Hindlimb muscle (tissue), 1 donor: Measurements from ENCODE around the gene ABCC8. TPM values are rescaled to one million over a fixed set of nuclear protein-coding genes. Genes with fewer than 3 reads are reported as not detected.
"Not testable (repeated sequence)": the region's sequence is repeated elsewhere in the genome, so short reads cannot be mapped to it uniquely, and the experiment has no call there.

ENCODE experiments used
- DNase-seq: peaks from one replicate; pipeline ENCODE4 v3.0.0-alpha.2; 2013
- polyA plus RNA-seq: library from polyadenylated mRNA; unstranded; fragments of 120-200 nt; gene quantifications from one replicate; pipeline ENCODE4 v1.2.1, GENCODE V29; 2013; ENCODE audit not compliant: insufficient read length

ABCC8 gene
- polyA plus RNA-seq, 1 donor = 3.5 TPM

DNA sequence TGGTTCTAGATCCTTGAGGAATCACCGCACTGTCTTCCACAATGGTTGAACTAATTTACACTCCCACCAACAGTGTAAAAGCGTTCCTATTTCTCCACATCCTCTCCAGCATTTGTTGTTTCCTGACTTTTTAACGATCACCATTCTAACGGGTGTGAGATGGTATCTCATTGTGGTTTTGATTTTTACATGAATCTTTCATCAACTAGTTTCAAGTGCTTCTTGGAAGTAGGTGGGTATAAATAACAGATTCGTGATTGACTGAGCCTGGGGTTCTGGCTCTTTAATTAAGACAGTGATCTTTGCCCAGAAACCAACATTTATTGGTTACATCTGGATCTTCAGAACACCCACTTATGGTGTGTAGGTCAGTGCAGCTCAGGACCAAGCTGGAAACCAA, 50.4 kb downstream of the ABCC8 start:
- not testable (repeated sequence) for DNase-seq

- no peak for DNase-seq
Observed at GRCh38 chr11:17423533-17424310, 52.9 kb downstream of the ABCC8 start.

DNA sequence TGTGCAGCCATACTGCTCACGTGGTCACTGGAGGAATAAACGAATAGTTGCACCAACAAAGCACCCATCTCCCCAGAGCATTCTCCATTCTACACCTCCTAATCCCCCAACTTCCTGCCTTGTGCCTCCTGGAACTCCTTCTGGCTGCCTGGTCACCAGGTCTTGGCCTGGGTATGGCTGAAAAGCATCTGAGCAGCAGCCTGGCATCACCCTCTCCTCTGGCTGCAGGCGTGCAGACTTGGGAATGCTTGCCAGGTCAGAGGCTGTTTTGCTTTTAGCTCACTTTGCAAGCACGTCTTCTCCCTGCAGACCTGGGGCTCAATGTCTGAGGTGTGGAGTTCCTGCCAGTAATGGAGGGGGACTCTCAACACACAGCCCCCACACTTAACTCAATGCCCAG, 54.9 kb downstream of the ABCC8 start:
- no peak for DNase-seq

DNA sequence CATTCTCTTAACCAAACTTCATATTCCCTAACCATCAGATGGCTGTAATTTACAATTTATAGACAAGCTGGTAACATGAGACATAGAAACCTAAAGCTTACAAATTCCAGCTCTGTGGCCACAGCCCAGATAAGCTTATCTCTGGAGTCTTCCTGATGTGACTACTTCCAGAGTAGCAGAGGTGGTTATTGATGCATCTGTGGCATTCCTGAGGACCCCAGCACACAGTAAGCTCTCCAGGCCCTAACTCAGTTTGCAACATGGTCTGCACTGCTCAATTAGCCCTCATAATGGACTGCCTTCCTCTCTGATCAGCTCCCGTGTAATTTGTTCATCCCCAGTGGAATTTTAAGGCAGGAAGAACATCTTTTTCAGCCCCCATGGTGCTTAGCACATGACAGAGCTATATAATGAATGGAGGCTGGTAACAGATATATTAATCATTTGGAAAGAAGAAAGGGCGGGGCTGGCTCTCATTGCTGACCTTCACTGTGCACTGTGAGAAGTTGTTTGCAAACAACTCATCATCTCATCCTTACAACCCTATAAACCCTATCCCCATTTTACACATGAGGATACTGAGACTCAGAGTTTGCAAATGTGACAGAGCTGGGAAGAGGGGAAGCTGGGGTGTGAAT, 58.1 kb downstream of the ABCC8 start:
- DNase-seq = no peak

GRCh38 chr11:17416492-17416891, 60.2 kb downstream of the ABCC8 start:
- DNase-seq = no peak

DNA sequence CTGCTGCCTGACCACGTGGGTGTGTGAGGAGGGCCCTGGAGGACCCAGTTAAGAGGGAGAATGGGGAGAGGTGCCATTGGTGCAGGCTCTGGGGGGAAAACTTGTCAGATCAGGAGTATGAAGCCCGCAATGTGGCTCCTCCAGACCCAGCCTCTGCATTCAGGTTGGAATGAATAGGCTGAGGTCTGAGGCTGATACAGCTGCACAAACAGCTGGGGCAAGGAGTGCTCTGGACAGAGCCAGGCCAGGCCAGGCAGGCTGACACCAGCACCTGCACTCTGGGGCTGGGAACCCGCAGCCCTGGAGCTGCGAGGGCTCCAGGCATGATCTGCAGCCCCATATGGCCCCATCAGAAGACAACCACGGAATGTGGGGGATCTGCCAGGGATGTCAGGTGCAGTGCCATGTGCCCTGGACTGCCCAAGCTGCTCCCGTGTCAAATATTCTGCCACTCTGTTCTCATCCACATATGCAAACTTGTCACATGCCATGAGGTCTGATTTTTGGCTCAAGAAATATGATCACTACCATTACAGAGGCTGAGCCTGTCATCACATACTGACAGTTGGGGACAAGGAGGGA, 61.0 kb downstream of the ABCC8 start:
- DNase-seq = no peak

DNA sequence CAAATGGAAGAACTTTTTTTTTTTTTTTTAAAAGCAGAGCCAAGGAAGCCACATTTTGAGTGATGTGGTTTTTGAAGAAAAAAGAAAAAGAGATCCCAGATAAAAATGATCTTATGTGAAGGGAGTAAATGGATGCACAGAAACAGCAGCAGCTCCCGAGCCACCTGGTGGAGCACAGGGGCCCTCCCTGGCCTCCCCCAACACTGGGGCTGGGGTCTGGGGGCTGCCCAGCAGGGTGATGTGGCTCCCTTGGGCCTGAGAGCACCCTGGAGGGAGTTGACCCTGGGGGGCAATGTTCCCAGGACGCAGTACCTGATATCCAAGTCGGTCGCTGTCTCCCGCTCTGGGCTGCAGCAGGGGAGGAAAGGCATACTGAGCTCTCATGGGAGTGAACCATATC, 61.7 kb downstream of the ABCC8 start:
- no peak for DNase-seq

GRCh38 chr11:17414317-17414737, 62.3 kb downstream of the ABCC8 start:
- DNase-seq = no peak

GRCh38 chr11:17413414-17414316, 63.0 kb downstream of the ABCC8 start:
- no peak for DNase-seq

- DNase-seq = no peak
Observed at GRCh38 chr11:17412488-17413180, 64.0 kb downstream of the ABCC8 start.

DNA sequence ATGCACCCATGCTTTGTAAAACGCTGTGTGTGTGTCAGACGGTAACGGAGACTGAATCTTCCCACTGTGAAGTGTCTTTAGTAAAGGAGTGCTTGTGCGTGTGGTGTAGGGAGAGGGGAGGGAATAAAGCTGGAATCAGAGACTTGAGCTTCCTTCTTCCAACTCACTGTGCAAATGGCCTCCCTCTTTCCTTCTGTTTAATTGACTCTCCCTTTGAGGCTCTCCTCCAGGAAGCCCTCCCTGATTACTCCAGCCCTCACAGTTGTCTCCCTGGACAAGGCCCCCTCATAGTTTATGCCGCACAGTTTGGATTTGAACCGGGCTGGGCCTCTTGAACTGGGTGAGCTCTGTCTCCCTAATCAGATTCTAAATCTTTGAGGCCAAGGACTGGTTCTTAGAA, 65.2 kb downstream of the ABCC8 start:
- no peak for DNase-seq

- no peak for DNase-seq
Observed at GRCh38 chr11:17410606-17411379, 65.9 kb downstream of the ABCC8 start.

- no peak for DNase-seq
Observed at GRCh38 chr11:17408641-17409040, 68.0 kb downstream of the ABCC8 start.

- no peak for DNase-seq
Observed at GRCh38 chr11:17408026-17408425, 68.6 kb downstream of the ABCC8 start.

- no peak for DNase-seq
Observed at GRCh38 chr11:17407575-17407974, 69.1 kb downstream of the ABCC8 start.

DNA sequence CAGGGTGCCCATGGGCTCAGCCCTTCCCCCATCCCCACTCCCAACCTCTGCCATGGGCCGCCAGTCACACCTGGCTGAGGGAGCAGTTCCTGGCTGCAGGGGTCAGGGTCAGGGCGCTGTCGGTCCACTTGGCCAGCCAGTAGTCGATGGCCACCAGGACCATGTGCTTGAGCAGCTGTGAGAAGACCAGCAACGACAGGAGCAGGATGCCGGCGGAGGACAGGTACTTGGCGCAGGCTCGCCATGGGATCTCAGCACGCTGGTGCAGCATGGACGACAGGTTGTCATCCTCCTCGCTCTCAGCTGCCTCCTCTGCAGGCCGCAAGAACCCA, 69.9 kb downstream of the ABCC8 start:
- DNase-seq = no peak

DNA sequence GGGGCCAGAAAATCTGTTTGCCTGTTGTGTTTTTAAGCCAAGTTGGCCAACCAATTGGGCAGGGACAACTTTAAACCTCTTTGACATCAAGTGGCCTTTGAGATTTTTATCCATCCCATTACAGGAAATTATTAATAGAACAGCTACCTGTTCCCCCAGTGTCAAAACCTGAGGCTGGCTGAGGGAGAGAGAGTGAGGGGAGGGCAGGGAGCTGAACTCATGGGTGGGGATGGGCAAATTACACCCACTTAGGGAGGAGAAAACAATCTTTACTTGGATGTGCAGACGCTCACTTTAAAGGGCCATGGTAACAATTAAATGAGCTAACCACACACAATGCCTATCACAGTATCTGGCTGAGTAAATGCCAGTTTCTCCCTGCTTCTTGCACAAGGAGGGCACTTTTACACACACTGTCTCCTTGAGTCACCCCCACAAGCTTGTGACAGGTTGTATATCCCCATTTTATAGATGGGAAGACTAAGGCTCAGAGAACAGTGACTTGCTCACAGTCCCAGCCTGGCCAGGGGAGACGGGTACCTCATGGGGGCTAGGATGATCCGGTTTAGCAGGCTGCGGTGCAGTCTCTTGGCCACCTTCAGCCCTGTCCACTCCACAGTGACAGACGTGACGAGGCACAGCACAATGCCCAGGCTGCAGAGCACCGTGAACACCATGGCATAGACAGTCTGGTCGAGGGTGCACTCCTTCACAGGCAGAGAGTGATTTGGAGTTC, 70.4 kb downstream of the ABCC8 start:
- DNase-seq = no peak

DNA sequence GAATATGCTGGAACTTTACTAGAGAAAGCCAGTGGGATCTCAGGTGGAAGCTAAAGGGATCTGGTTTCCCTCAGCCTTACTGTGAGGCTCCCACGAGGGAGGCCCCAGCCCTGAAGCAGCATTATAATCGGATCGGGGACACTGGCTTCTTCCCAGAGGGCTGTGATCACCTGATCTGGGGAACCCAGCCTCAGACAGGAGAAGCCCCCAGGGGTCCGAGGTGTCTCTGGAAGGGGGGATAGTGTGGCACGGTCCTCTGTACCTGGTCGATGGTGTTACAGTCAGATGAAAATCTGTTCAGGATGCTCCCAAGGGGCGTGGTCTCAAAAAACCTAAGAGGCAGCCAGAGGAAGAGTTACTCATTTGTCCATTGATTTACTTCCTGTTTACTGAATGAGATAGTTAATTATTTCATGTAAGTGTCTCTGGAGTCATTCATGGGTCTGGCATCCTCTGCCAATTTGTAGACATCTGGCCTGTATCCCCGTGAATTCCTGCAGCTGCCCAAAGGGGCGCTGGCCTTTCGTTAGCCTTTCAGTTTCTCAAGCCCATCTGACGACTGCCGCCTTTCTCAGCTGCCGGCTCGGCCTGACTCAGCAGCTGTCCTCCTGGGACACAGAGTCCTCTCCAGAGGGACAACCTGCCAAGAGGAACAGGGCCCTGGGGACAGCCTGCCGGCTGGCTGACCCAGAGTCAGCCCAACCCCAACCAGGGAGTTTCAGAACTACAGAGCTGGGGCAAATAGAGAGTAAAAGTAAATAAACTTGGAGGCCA, 71.2 kb downstream of the ABCC8 start:
- DNase-seq = peak; percentile 23

- DNase-seq = no peak
Observed at GRCh38 chr11:17403980-17404759, 72.5 kb downstream of the ABCC8 start.
